ENCODE results near the gene SLC16A6.
"Not testable (repeated sequence)": the region's sequence is repeated elsewhere in the genome, so short reads cannot be mapped to it uniquely, and the experiment has no call there.

The SLC16A6 gene

DNA sequence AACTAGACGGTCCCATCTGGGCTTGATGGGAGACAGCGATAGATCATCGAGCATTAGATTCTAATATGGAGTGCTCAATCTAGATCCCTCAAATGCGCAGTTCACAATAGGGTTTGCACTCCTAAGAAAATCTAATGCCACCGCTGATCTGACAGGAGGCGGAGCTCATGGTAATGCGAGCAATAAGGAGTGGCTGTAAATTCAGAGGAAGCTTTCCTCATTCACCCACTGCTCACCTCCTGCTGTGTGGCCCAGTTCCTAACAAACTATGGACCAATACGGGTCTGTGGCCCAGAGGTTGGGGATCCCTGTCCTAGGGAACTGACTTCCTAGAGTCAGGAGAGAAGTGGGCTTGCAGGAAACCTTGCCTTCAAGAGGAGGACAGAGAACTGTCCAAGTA, 68.3 kb downstream of the SLC16A6 start:
- H3K36me3 ChIP-seq: no peaks in the 10 kb centered on the region
- H3K4me3 ChIP-seq: no peak overlapping the region
- DNase-seq: no peak
- H3K27ac ChIP-seq: no peak overlapping the region
- H3K9me3 ChIP-seq: no peaks in the 10 kb centered on the region
- TF ChIP-seq, protein P1, sequence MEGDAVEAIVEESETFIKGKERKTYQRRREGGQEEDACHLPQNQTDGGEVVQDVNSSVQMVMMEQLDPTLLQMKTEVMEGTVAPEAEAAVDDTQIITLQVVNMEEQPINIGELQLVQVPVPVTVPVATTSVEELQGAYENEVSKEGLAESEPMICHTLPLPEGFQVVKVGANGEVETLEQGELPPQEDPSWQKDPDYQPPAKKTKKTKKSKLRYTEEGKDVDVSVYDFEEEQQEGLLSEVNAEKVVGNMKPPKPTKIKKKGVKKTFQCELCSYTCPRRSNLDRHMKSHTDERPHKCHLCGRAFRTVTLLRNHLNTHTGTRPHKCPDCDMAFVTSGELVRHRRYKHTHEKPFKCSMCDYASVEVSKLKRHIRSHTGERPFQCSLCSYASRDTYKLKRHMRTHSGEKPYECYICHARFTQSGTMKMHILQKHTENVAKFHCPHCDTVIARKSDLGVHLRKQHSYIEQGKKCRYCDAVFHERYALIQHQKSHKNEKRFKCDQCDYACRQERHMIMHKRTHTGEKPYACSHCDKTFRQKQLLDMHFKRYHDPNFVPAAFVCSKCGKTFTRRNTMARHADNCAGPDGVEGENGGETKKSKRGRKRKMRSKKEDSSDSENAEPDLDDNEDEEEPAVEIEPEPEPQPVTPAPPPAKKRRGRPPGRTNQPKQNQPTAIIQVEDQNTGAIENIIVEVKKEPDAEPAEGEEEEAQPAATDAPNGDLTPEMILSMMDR (IDR thresholded peaks at IDR 0.05): no peak
- H3K27me3 ChIP-seq: no peaks in the 10 kb centered on the region
- H3K4me1 ChIP-seq: no peaks in the 10 kb centered on the region
- intact Hi-C loops (cut with DNase I; ENCODE audit: low total_unique reads): no loop called here

DNA sequence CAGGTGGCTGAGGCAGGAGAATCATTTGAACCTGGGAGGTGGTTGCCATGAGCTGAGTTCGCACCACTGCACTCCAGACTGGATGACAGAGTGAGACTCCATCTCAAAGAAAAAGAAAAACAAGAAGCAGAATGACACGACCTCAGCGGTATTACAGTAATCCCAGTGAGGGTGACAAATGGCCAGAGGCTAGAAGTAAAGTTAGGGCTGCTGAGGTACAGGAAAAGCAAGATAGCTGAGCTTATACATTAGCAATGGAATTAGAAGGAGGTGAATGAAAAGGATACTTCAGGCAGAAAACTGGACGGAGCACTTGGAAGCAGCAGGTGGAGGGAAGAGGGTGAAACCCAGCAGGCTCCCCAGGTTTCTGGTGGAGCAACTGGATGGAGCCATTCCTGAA, 69.1 kb downstream of the SLC16A6 start:
- H3K36me3 ChIP-seq: no peaks in the 10 kb centered on the region
- no peak overlapping the region for H3K27ac ChIP-seq
- H3K9me3 ChIP-seq: no peaks in the 10 kb centered on the region
- no peaks in the 10 kb centered on the region for H3K27me3 ChIP-seq
- intact Hi-C loops (cut with DNase I; ENCODE audit: low total_unique reads): no loop called here
- DNase-seq: no peak
- H3K4me1 ChIP-seq: no peaks in the 10 kb centered on the region
- no peak overlapping the region for H3K4me3 ChIP-seq
- TF ChIP-seq, protein P1 (IDR thresholded peaks at IDR 0.05): no peak

DNA sequence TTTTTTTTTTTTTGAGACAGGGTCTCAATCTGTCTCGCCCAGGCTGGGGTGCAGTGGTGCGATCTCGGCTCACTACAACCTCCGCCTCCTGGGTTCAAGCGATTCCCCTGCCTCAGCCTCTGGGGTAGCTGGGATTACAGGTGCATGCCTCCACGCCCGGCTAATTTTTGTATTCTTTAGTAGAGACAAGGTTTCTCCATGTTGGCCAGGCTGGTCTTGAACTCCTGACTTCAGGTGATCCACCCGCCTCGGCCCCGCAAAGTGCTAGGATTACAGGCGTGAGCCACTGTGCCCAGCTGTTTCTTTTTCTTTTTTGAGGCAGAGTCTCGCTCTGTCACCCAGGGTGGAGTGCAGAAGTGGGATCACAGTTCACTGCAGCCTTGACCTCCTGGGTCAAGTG, 70.1 kb downstream of the SLC16A6 start:
- H3K4me1 ChIP-seq; DNase-seq; H3K9me3 ChIP-seq; intact Hi-C loops (cut with DNase I; ENCODE audit: low total_unique reads); H3K36me3 ChIP-seq; H3K4me3 ChIP-seq; H3K27ac ChIP-seq; H3K27me3 ChIP-seq: not testable (repeated sequence)

DNA sequence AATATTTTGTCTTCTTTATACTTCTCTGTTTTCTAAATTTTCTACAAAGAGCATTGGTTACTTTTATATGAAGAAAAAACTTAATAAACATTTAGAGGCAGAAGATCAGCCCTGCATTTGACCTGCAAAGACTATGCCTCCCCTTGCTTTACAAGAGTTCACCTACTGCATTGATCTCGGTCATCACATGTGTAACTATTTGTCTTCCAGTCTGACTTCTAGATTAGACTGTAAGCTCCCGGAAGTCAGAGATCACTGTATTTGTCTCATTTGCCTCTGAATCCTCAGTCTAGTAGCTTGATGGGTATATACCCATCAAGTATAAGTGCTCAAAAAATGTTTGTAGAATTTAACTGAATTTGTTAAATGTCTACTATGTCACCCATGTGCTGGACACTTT, 70.7 kb downstream of the SLC16A6 start:
- H3K36me3 ChIP-seq; H3K9me3 ChIP-seq; H3K27me3 ChIP-seq; H3K4me1 ChIP-seq; H3K27ac ChIP-seq; H3K4me3 ChIP-seq; DNase-seq; intact Hi-C loops (cut with DNase I; ENCODE audit: low total_unique reads): not testable (repeated sequence)

DNA sequence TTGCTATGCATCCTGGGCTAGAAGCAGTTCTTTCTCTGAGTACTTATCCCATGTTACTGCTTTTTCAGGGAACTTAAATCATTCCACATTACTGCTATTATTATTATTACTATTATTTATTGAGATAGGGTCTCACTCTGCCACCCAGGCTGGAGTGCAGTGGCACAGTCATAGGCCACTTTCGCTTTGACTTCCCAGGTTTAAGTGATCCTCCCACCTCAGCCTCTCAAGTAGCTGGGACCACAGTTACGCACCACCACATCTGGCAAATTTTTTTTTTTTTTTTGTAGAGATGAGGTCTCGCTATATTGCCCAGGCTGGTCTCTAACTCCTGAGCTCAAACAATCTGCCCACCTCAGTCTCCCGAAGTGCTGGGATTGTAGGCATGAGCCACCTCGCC, 71.5 kb downstream of the SLC16A6 start:
- H3K9me3 ChIP-seq; H3K4me1 ChIP-seq; H3K27ac ChIP-seq; intact Hi-C loops (cut with DNase I; ENCODE audit: low total_unique reads); H3K36me3 ChIP-seq; DNase-seq; H3K4me3 ChIP-seq; H3K27me3 ChIP-seq: not testable (repeated sequence)

All from tibial artery (tissue), 4 donors.